GM19043 (cell line): ENCODE results near the gene GC.
"Not testable (repeated sequence)": the region's sequence is repeated elsewhere in the genome, so short reads cannot be mapped to it uniquely, and the experiment has no call there.

Experiments used
- ATAC-seq: cut with Tn5 transposase; IDR thresholded peaks from one replicate; pipeline ENCODE4 v1.9.1; 2021; ENCODE audit warnings: low read depth; ENCODE audit not compliant: unreplicated experiment

The GC gene, protein sequence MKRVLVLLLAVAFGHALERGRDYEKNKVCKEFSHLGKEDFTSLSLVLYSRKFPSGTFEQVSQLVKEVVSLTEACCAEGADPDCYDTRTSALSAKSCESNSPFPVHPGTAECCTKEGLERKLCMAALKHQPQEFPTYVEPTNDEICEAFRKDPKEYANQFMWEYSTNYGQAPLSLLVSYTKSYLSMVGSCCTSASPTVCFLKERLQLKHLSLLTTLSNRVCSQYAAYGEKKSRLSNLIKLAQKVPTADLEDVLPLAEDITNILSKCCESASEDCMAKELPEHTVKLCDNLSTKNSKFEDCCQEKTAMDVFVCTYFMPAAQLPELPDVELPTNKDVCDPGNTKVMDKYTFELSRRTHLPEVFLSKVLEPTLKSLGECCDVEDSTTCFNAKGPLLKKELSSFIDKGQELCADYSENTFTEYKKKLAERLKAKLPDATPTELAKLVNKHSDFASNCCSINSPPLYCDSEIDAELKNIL

DNA sequence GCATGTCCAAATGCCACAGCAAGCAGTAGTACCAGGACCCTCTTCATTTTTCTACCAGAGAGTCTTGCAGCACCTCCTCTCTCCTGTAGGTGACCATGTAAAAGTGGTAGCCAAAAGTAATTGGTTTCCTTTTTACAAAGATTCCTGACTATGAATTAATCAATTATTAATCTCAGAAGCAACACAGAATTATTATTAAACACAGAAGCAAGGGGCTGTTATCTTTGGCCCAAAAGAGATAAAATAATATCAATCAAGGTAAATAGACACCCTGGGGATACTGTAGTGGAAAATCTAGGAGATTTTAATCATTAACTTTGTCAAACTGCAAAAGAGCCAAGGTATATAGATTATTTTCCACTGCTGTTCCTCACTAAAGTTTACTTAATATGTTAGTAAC is at the start of gene GC:
TSS of gene GC (minus strand) at position 108 of the 400 bp plus-strand sequence. CDS start at position 47, 61 bp downstream.
- no peak for ATAC-seq

DNA sequence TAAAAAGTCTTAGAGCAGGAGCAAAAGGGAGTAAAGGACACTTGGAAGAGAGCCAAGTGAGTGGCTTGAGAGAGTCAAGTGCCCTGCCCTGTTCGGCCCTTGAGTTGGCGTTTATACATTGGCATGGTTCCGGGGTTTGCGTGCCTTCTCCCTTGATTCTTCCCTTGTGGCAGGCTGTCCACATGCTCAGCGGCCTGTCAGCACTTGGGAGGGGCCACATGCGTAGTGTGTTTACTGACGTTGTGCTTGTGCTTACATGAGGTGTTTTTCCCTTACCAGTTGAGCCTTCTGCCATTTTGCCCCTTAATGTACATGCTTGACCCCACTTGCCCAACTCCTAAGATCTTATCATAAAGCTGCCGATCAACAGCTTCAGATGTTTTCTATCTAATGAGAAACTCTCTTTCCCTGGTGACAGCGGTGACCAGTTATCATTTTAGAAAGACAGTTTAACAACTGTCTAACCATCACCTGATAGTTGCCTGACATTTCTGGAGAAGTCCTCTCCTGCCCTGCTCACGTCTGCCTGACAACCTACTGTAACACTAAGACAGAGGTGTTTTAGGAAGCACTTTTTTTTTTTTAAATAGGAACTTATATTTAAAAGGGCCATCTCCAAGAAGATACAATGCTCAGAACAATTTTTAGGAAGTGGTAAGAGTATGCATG is 49.5 kb upstream of the GC start:
- ATAC-seq = no peak

DNA sequence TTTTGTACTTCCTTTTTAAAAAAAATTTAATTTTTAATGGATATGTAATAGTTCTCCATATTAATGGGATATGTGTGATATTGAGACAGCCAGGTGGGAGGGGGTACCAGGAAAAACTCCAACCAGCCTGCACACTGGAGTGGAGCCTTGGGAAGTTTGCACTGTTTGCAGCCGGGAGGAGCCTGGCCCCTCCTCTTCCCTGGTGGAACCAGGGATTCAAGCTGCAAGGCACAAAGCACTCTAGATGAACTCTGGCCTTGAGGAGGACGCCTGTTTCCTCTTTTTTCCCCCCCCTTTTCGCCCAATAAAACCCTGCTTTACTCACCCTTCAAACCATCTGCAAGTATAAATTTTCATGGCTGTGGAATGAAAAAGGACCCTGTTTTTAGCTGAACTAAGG is 48.2 kb upstream of the GC start:
- ATAC-seq = no peak

DNA sequence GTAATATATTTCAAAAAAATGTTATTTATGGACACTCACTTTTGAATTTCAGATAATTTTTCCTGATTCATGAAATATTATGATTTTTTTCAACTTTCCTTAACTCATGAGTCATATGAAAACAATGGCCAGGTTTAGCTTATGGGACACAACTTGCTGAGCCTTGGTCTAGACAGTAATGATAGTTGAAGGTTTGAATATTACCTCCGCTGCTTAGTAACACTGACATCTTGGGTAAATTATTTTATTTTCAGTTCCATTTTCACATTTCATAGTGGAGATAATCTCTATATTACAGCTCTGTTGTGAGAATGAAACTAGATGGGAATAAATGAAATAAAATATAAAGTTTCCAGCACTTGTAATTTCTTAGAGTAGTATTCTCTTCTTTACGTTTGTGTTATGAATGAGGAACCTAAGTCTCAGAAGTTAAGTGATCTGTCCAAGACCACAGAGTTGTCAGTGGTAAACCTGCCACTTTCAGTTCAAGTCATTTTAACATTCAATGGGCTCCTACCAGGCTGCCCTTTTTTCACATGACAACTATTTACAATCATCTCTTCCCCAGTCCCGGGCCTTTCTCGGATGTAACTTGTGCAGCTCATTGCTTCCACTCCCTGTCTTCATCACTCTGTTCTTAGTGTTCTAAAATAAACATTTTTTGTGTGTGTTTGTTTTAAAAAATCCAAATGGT is 46.8 kb upstream of the GC start:
- no peak for ATAC-seq

DNA sequence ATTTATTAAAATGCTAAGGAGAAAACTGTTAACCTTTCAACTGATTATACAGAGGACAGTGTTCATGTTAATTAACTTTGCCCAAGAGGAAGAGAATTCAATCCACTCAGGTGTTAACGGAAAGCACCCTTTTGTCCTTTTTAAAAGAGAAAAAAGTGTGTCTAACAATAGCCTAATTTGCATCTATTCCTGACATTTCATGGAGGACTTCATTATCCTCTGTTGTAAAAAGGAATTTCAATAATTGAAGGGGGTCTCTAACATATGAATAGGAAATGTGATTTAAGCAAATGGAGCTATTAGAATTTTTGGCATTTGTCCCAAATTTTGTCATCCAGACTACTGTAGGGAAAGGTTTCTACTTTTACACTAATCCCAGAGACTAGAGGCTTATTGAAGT is 44.6 kb upstream of the GC start:
- no peak for ATAC-seq

DNA sequence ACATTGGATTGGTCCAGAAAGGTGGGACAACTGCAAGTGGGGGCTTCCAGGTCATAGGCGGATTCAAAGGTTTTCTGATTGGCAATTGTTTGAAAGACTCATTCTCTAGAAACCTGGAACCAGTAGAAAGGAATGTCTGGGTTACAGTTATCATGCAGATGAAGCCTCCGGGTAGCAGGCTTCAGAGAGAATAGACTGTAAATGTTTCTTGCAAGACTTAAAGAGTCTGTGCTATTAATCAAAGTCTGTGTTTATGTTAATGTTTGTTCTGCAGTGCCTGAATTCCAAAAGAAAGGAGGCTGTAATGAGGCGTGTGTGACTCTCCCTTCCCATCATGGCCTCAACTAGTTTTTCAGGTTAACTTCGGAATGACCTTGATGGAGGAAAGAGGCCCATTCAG is 43.9 kb upstream of the GC start:
- no peak for ATAC-seq

DNA sequence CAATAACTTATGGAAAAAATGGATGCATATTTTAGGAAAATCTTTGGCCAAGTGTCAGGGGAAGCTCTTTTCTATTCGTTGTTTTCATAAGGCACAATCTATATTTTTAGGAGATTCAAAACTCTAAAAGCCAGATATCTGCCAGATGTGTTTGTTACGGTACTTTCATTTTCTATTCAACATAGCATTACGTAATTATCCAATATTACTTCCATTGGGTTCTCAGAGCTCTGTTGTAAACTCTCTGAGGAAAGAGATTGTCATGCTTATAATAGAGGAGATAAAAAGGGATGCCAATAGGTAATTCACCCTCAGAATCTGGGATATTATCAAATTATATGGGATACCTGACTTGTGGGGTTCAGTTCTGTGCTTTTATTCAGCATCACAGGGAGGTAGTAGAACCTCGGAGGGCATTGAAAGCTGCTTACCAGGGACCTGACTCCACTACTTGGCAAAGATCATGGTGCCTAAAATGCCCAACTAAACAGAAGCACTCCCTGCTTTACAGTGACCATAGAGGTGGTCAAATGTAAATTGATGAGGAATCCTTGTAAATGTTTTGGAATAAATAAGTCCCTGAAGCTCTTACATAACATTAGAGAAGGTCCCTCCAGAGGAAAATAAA is 32.9 kb upstream of the GC start:
- ATAC-seq = no peak

DNA sequence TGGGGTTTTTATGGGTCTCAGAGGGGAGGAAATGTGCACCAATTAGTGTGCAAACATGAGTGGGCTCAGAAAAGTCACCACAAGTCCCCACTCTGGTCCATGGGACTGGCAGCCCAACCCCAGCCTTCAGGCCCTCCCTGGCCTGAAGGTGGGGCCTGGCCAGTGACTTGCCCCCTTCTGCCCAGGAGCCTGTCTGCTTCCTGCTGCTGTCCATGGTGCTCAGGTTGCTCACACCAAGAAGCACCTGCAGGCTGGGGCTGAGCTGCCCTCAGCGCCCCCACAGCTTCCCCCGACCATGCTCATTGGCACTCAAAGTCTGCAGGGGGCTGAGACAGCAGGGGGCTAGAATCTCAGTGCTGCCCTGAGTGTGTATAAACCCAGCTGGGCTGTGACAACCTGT is 30.6 kb upstream of the GC start:
- no peak for ATAC-seq

DNA sequence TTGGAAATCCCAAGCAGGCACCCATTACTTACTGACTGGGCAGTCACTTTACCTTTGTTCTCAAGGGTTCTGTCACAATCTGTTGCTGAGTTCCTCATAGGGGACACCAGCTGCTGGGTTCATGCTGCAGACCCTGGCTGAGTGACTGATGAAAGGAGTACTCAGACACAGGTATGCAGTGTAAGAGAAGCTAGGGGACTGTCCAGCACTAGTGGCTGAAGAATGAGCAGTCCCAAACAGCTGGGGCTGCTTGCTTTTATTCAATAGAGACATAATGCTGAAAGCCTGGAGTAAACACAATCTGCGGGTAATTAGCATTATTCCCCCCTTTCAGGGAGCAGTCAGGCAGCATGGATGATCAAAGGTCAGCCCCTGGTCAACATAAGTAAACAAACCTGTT is 25.9 kb upstream of the GC start:
- ATAC-seq = not testable (repeated sequence)

DNA sequence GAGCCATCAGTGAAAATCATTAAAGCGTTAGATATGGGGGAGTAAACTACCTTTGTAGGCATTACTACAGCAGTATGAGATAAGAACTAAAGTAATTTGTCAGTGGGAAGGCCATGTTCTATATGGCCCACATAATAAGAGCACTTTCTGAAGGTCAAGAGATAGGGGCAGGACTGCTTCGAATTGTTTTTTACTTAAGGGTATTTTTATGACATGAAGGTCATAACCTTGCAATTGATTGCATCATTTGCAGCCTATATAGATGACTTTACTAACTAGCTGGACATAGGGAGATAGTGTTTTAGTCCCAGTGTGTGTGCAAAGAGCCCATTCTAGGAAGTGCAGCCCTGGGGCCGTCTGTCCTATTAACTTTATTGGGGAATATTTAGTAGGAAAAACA is 23.6 kb upstream of the GC start:
- no peak for ATAC-seq

DNA sequence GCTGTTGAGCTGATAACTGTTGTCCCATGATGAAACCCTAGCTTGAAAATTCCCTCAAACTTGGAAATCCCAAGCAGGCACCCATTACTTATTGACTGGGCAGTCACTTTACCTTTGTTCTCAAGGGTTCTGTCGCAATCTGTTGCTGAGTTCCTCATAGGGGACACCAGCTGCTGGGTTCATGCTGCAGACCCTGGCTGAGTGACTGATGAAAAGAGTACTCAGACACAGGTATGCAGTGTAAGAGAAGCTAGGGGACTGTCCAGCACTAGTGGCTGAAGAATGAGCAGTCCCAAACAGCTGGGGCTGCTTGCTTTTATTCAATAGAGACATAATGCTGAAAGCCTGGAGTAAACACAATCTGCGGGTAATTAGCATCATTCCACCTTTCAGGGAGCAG is 21.4 kb upstream of the GC start:
- not testable (repeated sequence) for ATAC-seq

DNA sequence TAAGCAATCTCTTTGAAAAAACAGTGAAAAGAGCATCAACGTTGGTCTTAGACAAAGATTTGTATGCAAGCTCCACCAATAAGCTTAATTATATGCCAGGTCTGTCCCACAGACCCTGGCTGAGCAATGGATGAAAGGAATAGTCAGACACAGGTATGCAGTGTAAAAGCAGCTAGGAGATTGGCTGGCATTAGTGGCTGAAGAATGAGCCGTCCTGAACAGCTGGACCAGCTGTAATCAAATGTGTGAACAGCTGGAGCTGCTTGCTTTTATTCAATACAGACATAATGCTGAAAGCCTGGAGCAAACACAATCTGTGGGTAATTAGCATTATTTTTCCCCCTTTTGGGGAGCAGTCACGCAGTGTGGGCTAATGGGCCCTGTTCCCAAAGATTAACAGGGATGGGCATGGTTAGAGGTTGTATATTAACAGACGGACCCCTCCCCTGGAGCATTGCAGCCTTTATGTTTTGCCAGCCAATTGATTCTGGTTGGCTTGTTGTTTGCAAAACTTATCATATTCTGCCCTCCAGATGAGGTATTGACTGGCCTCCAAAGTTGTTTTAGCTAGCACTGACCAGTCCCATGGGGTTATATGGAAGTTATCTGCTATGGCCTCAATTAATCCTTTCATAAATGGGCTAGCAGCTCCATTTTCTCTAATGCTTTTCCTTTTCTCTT is 20.3 kb upstream of the GC start:
- ATAC-seq = not testable (repeated sequence)

DNA sequence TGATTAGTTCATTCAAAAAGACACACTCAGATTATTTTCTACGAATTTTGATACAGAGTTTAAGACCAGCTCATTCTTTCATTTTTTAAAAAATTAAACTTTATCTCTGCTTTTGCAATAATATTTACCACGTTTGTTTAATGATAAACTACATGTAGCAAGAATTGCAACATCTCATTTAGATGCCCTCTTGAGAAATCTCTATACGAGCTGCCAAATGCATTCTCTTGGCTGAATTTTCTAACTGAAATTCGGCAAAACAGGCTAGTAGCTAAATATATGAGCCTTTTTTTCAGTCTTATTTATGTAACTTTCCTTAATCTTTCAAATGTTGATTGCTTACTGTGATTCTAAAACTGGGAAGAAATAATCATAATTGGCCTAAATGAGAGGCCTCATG is 2.1 kb upstream of the GC start:
- no peak for ATAC-seq

DNA sequence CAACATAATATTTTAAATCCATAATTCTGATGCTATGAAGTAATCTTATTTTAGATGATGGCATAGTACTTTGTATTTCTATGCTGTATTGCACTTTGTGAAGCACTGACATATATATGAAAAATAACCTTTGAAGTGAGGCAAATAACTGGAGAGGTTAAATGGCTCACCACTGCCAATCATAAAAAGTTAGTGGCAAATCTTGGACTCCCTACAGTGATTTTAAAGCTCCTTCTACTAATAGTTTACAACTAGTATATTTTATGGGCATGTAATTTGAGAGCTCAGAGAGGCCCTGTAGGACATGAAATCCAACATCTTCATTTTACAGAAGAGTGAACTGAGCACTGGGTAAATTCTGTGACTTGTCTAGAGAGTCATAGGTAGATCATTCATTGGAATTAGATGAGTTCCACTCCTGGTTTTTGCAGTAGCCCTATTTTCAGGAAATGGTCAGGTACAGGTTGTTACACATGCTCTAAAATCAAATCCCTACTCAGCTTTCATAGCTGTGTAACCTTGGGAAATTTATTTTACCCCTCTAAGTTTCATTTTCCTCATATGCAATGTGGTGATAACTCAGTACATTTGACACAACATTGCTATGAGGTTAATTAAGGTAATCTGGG is 804 bp upstream of the GC start:
- no peak for ATAC-seq

DNA sequence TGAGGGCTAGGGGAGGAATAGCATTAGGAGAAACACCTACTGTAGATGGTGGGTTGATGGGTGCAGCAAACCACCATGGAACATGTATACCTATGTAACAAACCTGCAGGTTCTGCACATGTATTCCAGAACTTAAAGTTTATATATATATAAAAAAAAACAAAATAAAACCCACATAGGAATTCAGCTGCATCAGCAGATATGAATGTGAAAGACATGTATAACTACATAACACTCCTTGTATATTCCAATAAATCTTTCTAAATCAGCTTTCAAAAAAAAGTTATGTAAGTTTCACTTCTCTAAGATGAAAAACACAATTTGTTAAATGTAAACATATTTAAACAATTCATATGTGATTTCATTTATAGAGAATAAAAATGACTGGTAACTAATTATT is 6.0 kb downstream of the GC start:
- ATAC-seq = no peak

DNA sequence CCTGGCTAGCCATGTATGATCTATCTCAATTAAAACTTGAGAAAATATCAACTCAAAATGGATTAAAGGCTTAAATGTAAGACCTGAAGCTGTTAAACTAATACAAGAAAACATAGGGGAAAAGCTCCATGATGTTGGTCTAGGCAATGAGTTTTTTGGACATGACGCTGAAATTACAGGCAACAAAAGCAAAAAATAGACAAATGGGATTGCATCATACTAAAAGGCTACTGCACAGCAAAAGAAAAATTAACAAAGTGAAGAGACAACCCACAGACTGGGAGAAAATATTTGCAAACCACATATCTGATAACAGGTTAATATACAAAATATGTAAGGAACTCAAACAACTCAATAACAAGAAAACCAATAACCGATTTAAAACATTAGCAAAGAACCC is 8.4 kb downstream of the GC start:
- ATAC-seq = no peak

DNA sequence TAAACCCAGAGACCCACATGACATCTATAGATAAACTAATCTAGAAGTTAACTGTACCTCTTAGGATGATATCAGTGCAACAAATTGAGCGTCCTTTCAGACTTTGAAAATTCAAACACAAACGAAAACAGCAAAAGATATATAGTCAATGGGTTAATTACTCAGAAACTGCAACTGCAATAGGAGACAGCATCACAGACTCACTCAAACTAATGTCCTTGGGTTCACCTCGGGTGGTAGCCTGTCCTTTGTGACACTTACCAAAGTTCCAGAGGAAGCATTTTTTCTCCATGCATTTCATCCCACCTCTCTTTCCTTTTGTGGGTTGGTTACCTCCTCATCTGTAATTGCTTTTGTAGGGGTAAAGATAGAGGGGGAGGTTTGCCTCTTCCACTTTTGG is 9.7 kb downstream of the GC start:
- ATAC-seq = no peak

DNA sequence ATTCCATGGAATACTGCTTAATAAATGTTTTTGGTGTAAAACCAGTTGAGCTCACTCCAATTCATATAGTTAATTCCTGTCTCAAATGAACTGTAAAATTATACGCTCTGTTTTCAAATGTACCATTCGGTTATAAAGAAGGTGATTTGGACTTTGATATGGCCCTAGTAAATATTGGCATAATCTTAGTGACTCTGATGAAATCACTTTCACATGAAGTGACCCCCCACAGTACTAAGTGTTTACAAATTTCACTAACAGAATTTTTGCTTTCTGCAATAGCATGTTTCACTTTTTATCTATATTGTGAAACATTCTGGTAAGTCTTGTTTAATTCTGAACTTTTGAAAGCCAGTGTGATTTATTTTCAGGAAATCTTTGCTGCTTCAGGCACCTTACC is 10.9 kb downstream of the GC start:
- ATAC-seq = no peak

DNA sequence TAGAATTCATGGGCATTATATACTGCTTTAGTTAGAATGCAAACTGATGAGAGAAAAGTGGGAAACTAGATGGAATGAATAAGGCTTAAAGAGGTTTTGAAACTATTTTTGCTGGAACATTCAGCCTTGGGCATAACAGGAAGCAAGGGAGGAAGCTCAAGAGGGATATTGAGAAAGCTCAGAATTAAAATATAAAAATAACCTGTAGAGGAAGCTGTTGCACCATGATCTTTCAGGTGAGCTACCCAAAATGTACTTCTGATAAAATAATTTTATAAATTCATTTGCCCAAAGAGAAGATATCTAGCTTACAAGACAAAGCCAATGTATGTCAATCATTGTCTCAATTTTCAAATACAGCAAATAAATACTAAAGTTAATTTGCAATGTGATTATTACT is 11.3 kb downstream of the GC start:
- ATAC-seq = no peak

DNA sequence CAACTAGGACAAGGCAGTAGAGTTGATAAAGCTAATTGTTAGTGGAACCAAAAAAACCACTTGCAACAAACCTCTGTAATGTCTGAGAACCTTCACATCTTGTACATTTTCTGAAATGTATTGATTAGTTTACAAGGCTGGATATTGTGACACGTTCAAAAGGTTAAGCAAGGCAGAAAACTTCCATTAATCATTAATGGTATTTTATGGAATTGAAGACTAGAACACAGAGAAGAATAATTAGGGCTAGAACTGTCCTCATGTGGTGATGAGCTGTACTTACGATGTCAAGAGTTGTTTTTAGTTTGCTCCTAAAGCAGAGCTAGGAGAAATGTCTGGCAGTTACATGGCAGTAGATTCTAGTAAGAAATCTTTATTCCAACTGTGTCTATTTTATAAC is 12.3 kb downstream of the GC start:
- no peak for ATAC-seq
